HepG2 (cell line): ENCODE measurements around the gene KIAA0825. TPM values are rescaled to one million over a fixed set of nuclear protein-coding genes. Genes with fewer than 3 reads are reported as not detected.

ENCODE experiments used
- ATAC-seq: fragments of 200-7000 bp; cut with Tn5 transposase; 3 replicates; pipeline ENCODE4 v1.9.1; 2020; ENCODE audit warnings: mild to moderate bottlenecking, moderate library complexity
- BruUV-seq: library from RNA; stranded (reverse); fragments of 400-500 nt; replicated peaks from 2 replicates; lab custom pipeline; 2021; lab: Mats Ljungman, UMichigan
- CTCF ChIA-PET: fragments of 300-600 bp; formaldehyde crosslinking; extraction: SDS; loops from one replicate; lab custom pipeline; 2021; ENCODE audit warnings: low total read pairs, inconsistent platforms, low intra/inter-chr PET ratio; lab: Yijun Ruan, JAX
- POLR2A ChIA-PET: fragments of 350-600 bp; sonication (Branson Sonifier 250); formaldehyde crosslinking; loops from one replicate; lab custom pipeline; 2020; ENCODE audit warnings: antibody characterized with exemption, inconsistent platforms; lab: Yijun Ruan, JAX
- DNase-seq: peaks from one replicate; pipeline ENCODE4 v3.0.0-alpha.2; 2015; ENCODE audit warnings: low spot score
- FAIRE-seq: peaks from 3 replicates; lab custom pipeline; 2011; peaks lifted over from hg19 to GRCh38; lab: Jason Lieb, UNC
- H2AFZ ChIP-seq: one replicate; pipeline ENCODE4 v1.6.1; 2011; ENCODE audit warnings: low read length, inconsistent platforms
- H3K27ac ChIP-seq: fragments of 300-600 bp; 3 replicates; pipeline ENCODE4 v1.8.0; 2011; ENCODE audit warnings: mixed run types, mild to moderate bottlenecking, mixed read lengths, low read length, inconsistent platforms; ENCODE audit not compliant: insufficient read depth; ENCODE audit errors: extremely low read length
- H3K27me3 ChIP-seq, 2 experiments: fragments of 200-600 bp in 1 of 2; 2 replicates in 1 of 2; 3 replicates in 1 of 2; pipeline versions ENCODE4 v1.6.0 to v1.8.0; 2011; ENCODE audit warnings: low read length in 2 of 2, mild to moderate bottlenecking in 2 of 2, moderate library complexity in 2 of 2, inconsistent platforms in 1 of 2; ENCODE audit not compliant: insufficient read depth in 2 of 2, control insufficient read depth in 1 of 2
- H3K36me3 ChIP-seq, 2 experiments: fragments of 200-600 bp in 1 of 2; replicated peaks in 1 of 2; 2 replicates in 1 of 2; 3 replicates in 1 of 2; pipeline versions ENCODE4 v1.5.1 to v1.8.0; 2011; ENCODE audit warnings: low read length in 2 of 2, inconsistent platforms in 1 of 2; ENCODE audit not compliant: insufficient read depth in 2 of 2, control insufficient read depth in 1 of 2
- H3K4me1 ChIP-seq: 2 replicates; pipeline ENCODE4 v1.5.1; 2012; ENCODE audit warnings: low read length, inconsistent platforms; ENCODE audit not compliant: insufficient read depth
- H3K4me2 ChIP-seq: 2 replicates; pipeline ENCODE4 v1.6.0; 2011; ENCODE audit warnings: low read depth, low read length, inconsistent platforms
- H3K4me3 ChIP-seq, 3 experiments: fragments of 200-600 bp in 1 of 3; sonication (generic), shearing (Covaris generic) in 1 of 3; replicated peaks in 1 of 3; 2 replicates each; pipeline ENCODE4 v1.5.1; 2011 to 2016; ENCODE audit warnings: low read length in 3 of 3, inconsistent platforms in 2 of 3, low read depth in 2 of 3, mild to moderate bottlenecking in 2 of 3, control low read depth in 1 of 3, mixed read lengths in 1 of 3; ENCODE audit not compliant: insufficient read depth in 1 of 3
- H3K79me2 ChIP-seq: one replicate; pipeline ENCODE4 v1.6.1; 2011; ENCODE audit warnings: low read length, inconsistent platforms; ENCODE audit not compliant: insufficient read depth
- H3K9ac ChIP-seq: 2 replicates; pipeline ENCODE4 v1.6.0; 2011; ENCODE audit warnings: mild to moderate bottlenecking, low read depth, low read length, inconsistent platforms; ENCODE audit not compliant: insufficient read depth
- H3K9me3 ChIP-seq: 2 replicates; pipeline ENCODE4 v1.5.1; 2012; ENCODE audit warnings: mild to moderate bottlenecking, low read length
- H4K20me1 ChIP-seq: 2 replicates; pipeline ENCODE4 v1.6.0; 2011; ENCODE audit warnings: inconsistent platforms, mild to moderate bottlenecking, low read length, moderate library complexity; ENCODE audit not compliant: insufficient read depth
- AGO2 ChIP-seq: fragments of 200-400 bp; formaldehyde crosslinking; optimal IDR thresholded peaks from 2 replicates; pipeline ENCODE3; 2017; ENCODE audit warnings: mild to moderate bottlenecking, low read depth, low read length, moderate library complexity
- ARNT2 ChIP-seq: sonication (generic); formaldehyde crosslinking; IDR thresholded peaks from 2 replicates; pipeline ENCODE4 v1.8.0; 2022; ENCODE audit warnings: mild to moderate bottlenecking, low read depth, missing genetic modification reagents, moderate library complexity
- ATAD3A ChIP-seq: sonication (generic); formaldehyde crosslinking; IDR thresholded peaks from 2 replicates; pipeline ENCODE4 v1.4.0; 2020; ENCODE audit warnings: missing genetic modification reagents
- FUBP1 ChIP-seq: sonication (generic); formaldehyde crosslinking; IDR thresholded peaks from 2 replicates; pipeline ENCODE4 v1.5.1; 2020; ENCODE audit warnings: missing genetic modification reagents, mild to moderate bottlenecking, borderline replicate concordance
- ISX ChIP-seq: sonication (generic); formaldehyde crosslinking; conservative IDR thresholded peaks from 2 replicates; pipeline ENCODE4 v1.5.0; 2020; ENCODE audit warnings: missing genetic modification reagents
- NFATC3 ChIP-seq: sonication (generic); formaldehyde crosslinking; IDR thresholded peaks from 2 replicates; pipeline ENCODE4 v1.5.1; 2020; ENCODE audit warnings: mild to moderate bottlenecking, missing genetic modification reagents
- SNAI1 ChIP-seq: sonication (generic); formaldehyde crosslinking; IDR thresholded peaks from 2 replicates; pipeline ENCODE4 v1.5.0; 2020; ENCODE audit warnings: mild to moderate bottlenecking, missing genetic modification reagents, borderline replicate concordance
- SUZ12 ChIP-seq: fragments of 150-350 bp; IDR thresholded peaks from 2 replicates; pipeline ENCODE4 v1.6.1; 2014; ENCODE audit warnings: low read depth, low read length
- WGBS: methylation state at CpG from one replicate; pipeline ENCODE4 v1.1.6; 2017; ENCODE audit warnings: low lambda C conversion rate; 5-methylcytosine and 5-hydroxymethylcytosine counted together
- in situ Hi-C: cut with HindIII; loops from 2 replicates; pipeline ENCODE4 v1.10.0; 2017; ENCODE audit warnings: low pct_unique_long_range_greater_than_20kb; ENCODE audit not compliant: extremely low pct_ligation_motif_present
- intact Hi-C: fragments of 100-400 bp; cut with micrococcal nuclease; formaldehyde crosslinking; loops from one replicate; pipeline ENCODE4 v1.10.0; 2022; ENCODE audit not compliant: unreplicated experiment
- polyA plus RNA-seq, 8 experiments: library from polyadenylated mRNA; depleted of rRNA in 3 of 8; stranded (reverse) in 7 of 8; unstranded in 1 of 8; fragments of >200 nt; fragmentation: Illumina TruSeq in 4 of 8; extraction: Trizol in 4 of 8; gene quantifications; 2 replicates each; pipeline versions ENCODE4 v1.2.1 to v1.2.3, GENCODE V29; 2011 to 2016; ENCODE audit warnings: low read depth in 4 of 8, missing spikeins in 1 of 8, mixed read lengths in 1 of 8; ENCODE audit not compliant: insufficient read depth in 1 of 8
- total RNA-seq, 5 experiments: library from RNA; depleted of rRNA; stranded (reverse); fragments of >200 nt; fragmentation: Illumina TruSeq; extraction: Trizol; gene quantifications; 2 replicates each; pipeline ENCODE4 v1.2.3, GENCODE V29; 2016; ENCODE audit warnings: low read depth in 1 of 5
- TF ChIP-seq, protein P1 (sequence below): sonication (generic); formaldehyde crosslinking; IDR thresholded peaks from 2 replicates; pipeline ENCODE4 v1.8.0; 2022; ENCODE audit warnings: missing genetic modification reagents, mild to moderate bottlenecking, inconsistent platforms, borderline replicate concordance

The KIAA0825 gene
- total and polyA plus RNA-seq, 2 of the 13 experiments (the other 11 are each of a cell fraction or from before 2014, with no cell fraction given): 0.05 to 0.51 TPM

- H2AFZ ChIP-seq: no peak overlapping the region
- TF ChIP-seq FUBP1: no peak
- TF ChIP-seq, all 625 proteins: peak for 0
- H3K27me3 ChIP-seq: no peaks in the 10 kb centered on the region
- H3K4me1 ChIP-seq: no peaks in the 10 kb centered on the region
- BruUV-seq: no TSS peak
- 8% methylated on average over 3 of the region's 3 CpGs for WGBS
- no peaks in the 10 kb centered on the region for H3K36me3 ChIP-seq
- H3K79me2 ChIP-seq: no peaks in the 10 kb centered on the region
- no peak for FAIRE-seq
- in situ Hi-C loops (no loop called here), intact Hi-C loops (no loop called here)
- DNase-seq: peak; percentile 6
- CTCF ChIA-PET: no interaction called here
- no peaks in the 10 kb centered on the region for H3K9me3 ChIP-seq
- no peaks in the 10 kb centered on the region for H4K20me1 ChIP-seq
- H3K4me2 ChIP-seq: no peak overlapping the region
- H3K27ac ChIP-seq: no peak overlapping the region
- POLR2A ChIA-PET: no interaction called here
- no peak for ATAC-seq
- H3K9ac ChIP-seq: no peak overlapping the region
- no peak overlapping the region for H3K4me3 ChIP-seq
Observed at GRCh38 chr5:94240993-94241651, 377.3 kb downstream of the KIAA0825 start.

DNA sequence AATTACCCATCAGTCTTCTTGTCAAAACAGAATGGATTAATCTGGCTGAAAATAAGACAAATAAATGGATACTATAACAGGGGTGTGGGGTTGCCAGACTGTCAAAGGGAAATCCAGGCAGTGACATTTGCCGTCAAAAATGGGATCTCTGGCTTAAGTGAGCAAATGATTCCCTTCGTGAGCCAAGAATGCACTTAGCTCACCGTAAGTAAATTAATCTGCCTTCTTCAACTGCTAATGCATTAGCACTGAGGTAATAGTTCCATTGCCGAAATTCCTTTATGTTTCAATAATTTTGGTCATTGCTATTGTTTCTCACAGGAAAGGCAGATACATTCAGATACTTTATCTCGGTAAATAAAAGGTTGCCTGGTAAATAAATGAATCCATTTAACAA, 377.8 kb downstream of the KIAA0825 start:
- POLR2A ChIA-PET: no interaction called here
- no peak overlapping the region for H3K4me2 ChIP-seq
- no peaks in the 10 kb centered on the region for H3K36me3 ChIP-seq
- no peak overlapping the region for H3K4me3 ChIP-seq
- ATAC-seq: no peak
- BruUV-seq: no TSS peak
- FAIRE-seq: no peak
- H3K9me3 ChIP-seq: no peaks in the 10 kb centered on the region
- no peaks in the 10 kb centered on the region for H4K20me1 ChIP-seq
- in situ Hi-C loops: no loop called here
- no peaks in the 10 kb centered on the region for H3K4me1 ChIP-seq
- no peak overlapping the region for H3K9ac ChIP-seq
- H3K27me3 ChIP-seq: no peaks in the 10 kb centered on the region
- no peaks in the 10 kb centered on the region for H3K79me2 ChIP-seq
- no peak for TF ChIP-seq NFATC3 (CRISPR knock-in tag)
- no peak for TF ChIP-seq ISX
- TF ChIP-seq ARNT2 (CRISPR knock-in tag): no peak
- TF ChIP-seq, protein P1, sequence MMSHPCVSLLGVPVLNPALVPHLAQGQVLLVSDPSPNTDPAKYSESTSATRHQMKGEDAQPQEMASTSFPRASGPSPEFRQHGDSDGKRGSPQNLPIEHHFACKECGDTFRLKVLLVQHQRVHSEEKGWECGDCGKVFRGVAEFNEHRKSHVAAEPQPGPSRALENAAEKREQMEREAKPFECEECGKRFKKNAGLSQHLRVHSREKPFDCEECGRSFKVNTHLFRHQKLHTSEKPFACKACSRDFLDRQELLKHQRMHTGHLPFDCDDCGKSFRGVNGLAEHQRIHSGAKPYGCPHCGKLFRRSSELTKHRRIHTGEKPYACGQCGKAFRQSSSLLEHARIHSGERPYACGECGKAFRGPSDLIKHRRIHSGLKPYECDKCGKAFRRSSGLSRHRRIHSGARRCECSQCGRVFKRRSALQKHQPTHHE (CRISPR knock-in tag): no peak
- no peak for TF ChIP-seq AGO2
- no peak for TF ChIP-seq ATAD3A
- TF ChIP-seq SUZ12: no peak
- no peak for TF ChIP-seq SNAI1 (CRISPR knock-in tag)
- TF ChIP-seq, all 625 proteins: peak for 0
- intact Hi-C loops: no loop called here
- H3K27ac ChIP-seq: no peak overlapping the region
- DNase-seq: no peak
- no peak overlapping the region for H2AFZ ChIP-seq
- WGBS: 11% methylated on average over 5 of the region's 5 CpGs
- CTCF ChIA-PET: no interaction called here
